H9 (cell line): ENCODE results near the gene NCAM1. TPM values are rescaled to one million over a fixed set of nuclear protein-coding genes. Genes with fewer than 3 reads are reported as not detected.

Experiments
- DNase-seq: peaks from one replicate; pipeline ENCODE4 v3.0.0-alpha.2; 2017
- H2AFZ ChIP-seq: one replicate; pipeline ENCODE4 v1.6.1; 2013; ENCODE audit warnings: mild to moderate bottlenecking, low read length, control low read depth, moderate library complexity
- H2AK5ac ChIP-seq: 2 replicates; pipeline ENCODE4 v1.6.1; 2013; ENCODE audit warnings: low read length, control low read depth, mixed read lengths; ENCODE audit not compliant: insufficient read length
- H2BK120ac ChIP-seq: one replicate; pipeline ENCODE4 v1.6.1; 2013; ENCODE audit warnings: low read depth, mild to moderate bottlenecking, low read length, control low read depth, inconsistent platforms; ENCODE audit not compliant: poor library complexity, severe bottlenecking
- H2BK12ac ChIP-seq: 2 replicates; pipeline ENCODE4 v1.6.1; 2013; ENCODE audit warnings: low read length, control low read depth, mixed read lengths, low read depth; ENCODE audit not compliant: insufficient read length
- H2BK15ac ChIP-seq: 2 replicates; pipeline ENCODE4 v1.6.1; 2013; ENCODE audit warnings: low read depth, low read length, control low read depth
- H2BK20ac ChIP-seq: one replicate; pipeline ENCODE4 v1.6.1; 2013; ENCODE audit warnings: low read depth, mild to moderate bottlenecking, low read length, control low read depth, inconsistent platforms; ENCODE audit not compliant: poor library complexity, severe bottlenecking
- H2BK5ac ChIP-seq: 2 replicates; pipeline ENCODE4 v1.6.1; 2013; ENCODE audit warnings: low read length, control low read depth, mixed read lengths; ENCODE audit not compliant: insufficient read length
- H3K14ac ChIP-seq: 2 replicates; pipeline ENCODE4 v1.6.1; 2013; ENCODE audit warnings: low read length, control low read depth; ENCODE audit not compliant: insufficient read depth
- H3K18ac ChIP-seq: 2 replicates; pipeline ENCODE4 v1.6.1; 2013; ENCODE audit warnings: low read depth, mild to moderate bottlenecking, mixed read lengths, low read length, control low read depth; ENCODE audit not compliant: insufficient read length
- H3K23ac ChIP-seq: 2 replicates; pipeline ENCODE4 v1.6.1; 2013; ENCODE audit warnings: low read length, control low read depth, mixed read lengths, low read depth; ENCODE audit not compliant: insufficient read length
- H3K23me2 ChIP-seq: 2 replicates; pipeline ENCODE4 v1.6.1; 2013; ENCODE audit warnings: low read depth, mild to moderate bottlenecking, mixed read lengths, low read length, control low read depth; ENCODE audit not compliant: insufficient read length, poor library complexity, severe bottlenecking
- H3K27ac ChIP-seq: 2 replicates; pipeline ENCODE4 v1.5.1; 2013; ENCODE audit warnings: low read length, control low read depth, mixed read lengths, low read depth; ENCODE audit not compliant: insufficient read length
- H3K27me3 ChIP-seq: 2 replicates; pipeline ENCODE4 v1.6.1; 2013; ENCODE audit warnings: low read length, control low read depth, inconsistent platforms; ENCODE audit not compliant: insufficient read depth
- H3K4ac ChIP-seq: 2 replicates; pipeline ENCODE4 v1.6.1; 2013; ENCODE audit warnings: low read depth, mild to moderate bottlenecking, control low read depth, inconsistent platforms, low read length, moderate library complexity
- H3K4me1 ChIP-seq: 2 replicates; pipeline ENCODE4 v1.6.1; 2013; ENCODE audit warnings: low read length, control low read depth, inconsistent platforms; ENCODE audit not compliant: insufficient read depth
- H3K4me2 ChIP-seq: 2 replicates; pipeline ENCODE4 v1.6.1; 2013; ENCODE audit warnings: low read length, control low read depth, mixed read lengths; ENCODE audit not compliant: insufficient read length, insufficient read depth
- H3K56ac ChIP-seq: 2 replicates; pipeline ENCODE4 v1.6.1; 2013; ENCODE audit warnings: low read depth, mild to moderate bottlenecking, mixed read lengths, low read length, control low read depth; ENCODE audit not compliant: insufficient read length
- H3K79me1 ChIP-seq: 2 replicates; pipeline ENCODE4 v1.6.1; 2013; ENCODE audit warnings: low read depth, mild to moderate bottlenecking, moderate library complexity, low read length, control low read depth, inconsistent platforms; ENCODE audit not compliant: insufficient read depth, poor library complexity, severe bottlenecking
- H3K79me2 ChIP-seq: 2 replicates; pipeline ENCODE4 v1.6.1; 2013; ENCODE audit warnings: low read length, control low read depth, inconsistent platforms; ENCODE audit not compliant: insufficient read depth
- H3K9ac ChIP-seq: 2 replicates; pipeline ENCODE4 v1.6.1; 2013; ENCODE audit warnings: low read length, control low read depth, mixed read lengths; ENCODE audit not compliant: insufficient read length; ENCODE audit errors: extremely low read depth
- H3K9me3 ChIP-seq: one replicate; pipeline ENCODE4 v1.6.1; 2013; ENCODE audit warnings: low read depth, low read length, inconsistent platforms; ENCODE audit not compliant: control insufficient read depth
- H3T11ph ChIP-seq: one replicate; pipeline ENCODE4 v1.6.1; 2013; ENCODE audit warnings: mild to moderate bottlenecking, low read length, control low read depth, inconsistent platforms
- H4K20me1 ChIP-seq: one replicate; pipeline ENCODE4 v1.6.1; 2013; ENCODE audit not compliant: control insufficient read depth, insufficient read length, insufficient read depth
- H4K5ac ChIP-seq: 2 replicates; pipeline ENCODE4 v1.6.1; 2013; ENCODE audit warnings: low read depth, mild to moderate bottlenecking, mixed read lengths, low read length, control low read depth; ENCODE audit not compliant: insufficient read length
- H4K8ac ChIP-seq: replicated peaks from 2 replicates; pipeline ENCODE4 v1.6.1; 2013; ENCODE audit warnings: low read length, control low read depth, mixed read lengths, low read depth; ENCODE audit not compliant: insufficient read length
- H4K91ac ChIP-seq: 2 replicates; pipeline ENCODE4 v1.6.1; 2013; ENCODE audit warnings: low read depth, mild to moderate bottlenecking, moderate library complexity, mixed read lengths, low read length, control low read depth; ENCODE audit not compliant: insufficient read length
- H3K27ac Mint-ChIP-seq, 3 experiments: 2 replicates in 2 of 3; 3 replicates in 1 of 3; pipeline ENCODE4 v1.8.0; 2020 to 2021; ENCODE audit warnings: mixed read lengths in 3 of 3, mild to moderate bottlenecking in 1 of 3, moderate library complexity in 1 of 3
- H3K27me3 Mint-ChIP-seq: 2 replicates; pipeline ENCODE4 v1.8.0; 2021; ENCODE audit warnings: low read depth, mild to moderate bottlenecking, moderate library complexity, mixed read lengths
- H3K36me3 Mint-ChIP-seq, 3 experiments: 2 replicates in 2 of 3; 3 replicates in 1 of 3; pipeline ENCODE4 v1.8.0; 2020 to 2021; ENCODE audit warnings: low read depth in 3 of 3, mixed read lengths in 3 of 3; ENCODE audit not compliant: insufficient read depth in 1 of 3
- H3K4me1 Mint-ChIP-seq, 2 experiments: 2 replicates each; pipeline ENCODE4 v1.8.0; 2020; ENCODE audit warnings: mixed read lengths in 2 of 2
- H3K4me3 Mint-ChIP-seq, 2 experiments: 2 replicates in 1 of 2; 3 replicates in 1 of 2; pipeline ENCODE4 v1.8.0; 2020 to 2021; ENCODE audit warnings: mild to moderate bottlenecking in 2 of 2, mixed read lengths in 2 of 2, moderate library complexity in 1 of 2
- H3K9me3 Mint-ChIP-seq, 2 experiments: 2 replicates in 1 of 2; 3 replicates in 1 of 2; pipeline ENCODE4 v1.8.0; 2020; ENCODE audit warnings: mild to moderate bottlenecking in 2 of 2, mixed read lengths in 2 of 2, moderate library complexity in 1 of 2
- CTCF ChIP-seq: fragments of 200-600 bp; sonication (generic); conservative IDR thresholded peaks from 3 replicates; pipeline ENCODE4 v1.8.0; 2021; ENCODE audit warnings: antibody characterized with exemption, mild to moderate bottlenecking
- WGBS: extraction: QIAGEN DNeasy Blood & Tissue Kit; methylation state at CpG from one replicate; pipeline ENCODE4 v1.1.7; 2013; ENCODE audit warnings: missing lambda C conversion rate, low lambda C conversion rate, mixed read lengths; ENCODE audit not compliant: insufficient read length; ENCODE audit errors: extremely low coverage; 5-methylcytosine and 5-hydroxymethylcytosine counted together
- total RNA-seq: library from RNA; stranded (reverse); gene quantifications from 2 replicates; pipeline ENCODE4 v1.2.1, GENCODE V29; 2021

Gene NCAM1
- total RNA-seq, 1 experiment from 2014 or later: 2.5 TPM

- Histone ChIP-seq H4K91ac (no peak overlapping the region), H2BK120ac (no peak overlapping the region), H3K9ac (no peak overlapping the region), H3K27ac (no peak overlapping the region), H3K4me2 (no peak overlapping the region), H3K27me3 (no peaks in the 10 kb centered on the region), H3K4ac (no peak overlapping the region), H2BK15ac (no peak overlapping the region), H3K23ac (no peak overlapping the region), H2BK12ac (no peak overlapping the region), H2AK5ac (no peak overlapping the region), H3K79me2 (no peaks in the 10 kb centered on the region), H3K9me3 (no peaks in the 10 kb centered on the region), H3K18ac (no peak overlapping the region), H3K14ac (no peak overlapping the region), H3K79me1 (no peaks in the 10 kb centered on the region), H2BK5ac (no peak overlapping the region), H3K56ac (no peak overlapping the region), H3K23me2 (no peaks in the 10 kb centered on the region), H2BK20ac (no peak overlapping the region), H4K5ac (no peak overlapping the region), H4K20me1 (no peaks in the 10 kb centered on the region), H4K8ac (no peak overlapping the region), H3T11ph (no peak overlapping the region), H2AFZ (no peak overlapping the region), H3K4me1 (no peaks in the 10 kb centered on the region)
- H3K27ac Mint-ChIP-seq: no peak overlapping the region
- H3K36me3 Mint-ChIP-seq: no peaks in the 10 kb centered on the region; a peak in 1 of 7 replicates
- H3K4me1 Mint-ChIP-seq: no peaks in the 10 kb centered on the region
- no peak overlapping the region for H3K4me3 Mint-ChIP-seq
- TF ChIP-seq CTCF: no peak
- H3K9me3 Mint-ChIP-seq: no peaks in the 10 kb centered on the region
- no peak for DNase-seq
- no CpG with 5 or more reads among the region's 9 CpGs for WGBS
- no peaks in the 10 kb centered on the region for H3K27me3 Mint-ChIP-seq
Measured at GRCh38 chr11:113260096-113260425, 298.8 kb downstream of the NCAM1 start.
